ENCODE results near the gene KLF7. TPM values are rescaled to one million over a fixed set of nuclear protein-coding genes. Genes with fewer than 3 reads are reported as not detected.

Gene KLF7
- total RNA-seq, 1 donor: 31.1 TPM

GRCh38 chr2:207157162-207157481 lies 8.6 kb downstream of the KLF7 start:
- H3K27ac ChIP-seq (ENCODE audit: low read depth, low read length): no peak overlapping the region
- H3K9me3 ChIP-seq (ENCODE audit: low read depth, low read length): no peaks in the 10 kb centered on the region
- no peak for DNase-seq (ENCODE audit: insufficient read length, low spot score, missing footprints)
- H3K27me3 ChIP-seq (ENCODE audit: insufficient read depth, low read length): no peaks in the 10 kb centered on the region
- H3K4me1 ChIP-seq (ENCODE audit: insufficient read depth, low read length): peaks cover 59% of the 10 kb centered on the region
- H3K79me2 ChIP-seq (ENCODE audit: insufficient read depth, low read length): peaks cover 100% of the 10 kb centered on the region
- no peak for TF ChIP-seq CTCF (IDR thresholded peaks at IDR 0.05; ENCODE audit: extremely low read depth, low read depth, low read length)
- H2AFZ ChIP-seq (ENCODE audit: low read length): no peak overlapping the region
- no peak overlapping the region for H3K4me2 ChIP-seq (ENCODE audit: insufficient read depth, low read length)
- no peak overlapping the region for H3K4me3 ChIP-seq (ENCODE audit: insufficient read depth, low read length)
- H4K20me1 ChIP-seq (ENCODE audit: insufficient read depth, low read length): peaks cover 91% of the 10 kb centered on the region
- H3K36me3 ChIP-seq (ENCODE audit: insufficient read depth, low read length): peaks cover 18% of the 10 kb centered on the region

GRCh38 chr2:207156451-207157161 lies 9.1 kb downstream of the KLF7 start:
- no peak overlapping the region for H2AFZ ChIP-seq (ENCODE audit: low read length)
- H3K4me1 ChIP-seq (ENCODE audit: insufficient read depth, low read length): peaks cover 57% of the 10 kb centered on the region
- no peak overlapping the region for H3K4me3 ChIP-seq (ENCODE audit: insufficient read depth, low read length)
- H3K79me2 ChIP-seq (ENCODE audit: insufficient read depth, low read length): peaks cover 100% of the 10 kb centered on the region
- H3K9me3 ChIP-seq (ENCODE audit: low read depth, low read length): no peaks in the 10 kb centered on the region
- no peaks in the 10 kb centered on the region for H3K27me3 ChIP-seq (ENCODE audit: insufficient read depth, low read length)
- peaks cover 88% of the 10 kb centered on the region for H4K20me1 ChIP-seq (ENCODE audit: insufficient read depth, low read length)
- DNase-seq (ENCODE audit: insufficient read length, low spot score, missing footprints): no peak
- H3K27ac ChIP-seq (ENCODE audit: low read depth, low read length): no peak overlapping the region
- H3K4me2 ChIP-seq (ENCODE audit: insufficient read depth, low read length): peak overlapping the region; percentile 15
- no peak for TF ChIP-seq CTCF (IDR thresholded peaks at IDR 0.05; ENCODE audit: extremely low read depth, low read depth, low read length)
- peaks cover 18% of the 10 kb centered on the region for H3K36me3 ChIP-seq (ENCODE audit: insufficient read depth, low read length)

- Histone ChIP-seq H3K27ac (ENCODE audit: low read depth, low read length) (no peak overlapping the region), H3K36me3 (ENCODE audit: insufficient read depth, low read length) (peaks cover 11% of the 10 kb centered on the region), H3K4me3 (ENCODE audit: insufficient read depth, low read length) (no peak overlapping the region), H2AFZ (ENCODE audit: low read length) (no peak overlapping the region), H4K20me1 (ENCODE audit: insufficient read depth, low read length) (peaks cover 86% of the 10 kb centered on the region), H3K79me2 (ENCODE audit: insufficient read depth, low read length) (peaks cover 100% of the 10 kb centered on the region), H3K4me1 (ENCODE audit: insufficient read depth, low read length) (peaks cover 48% of the 10 kb centered on the region), H3K9me3 (ENCODE audit: low read depth, low read length) (no peaks in the 10 kb centered on the region), H3K4me2 (ENCODE audit: insufficient read depth, low read length) (no peak overlapping the region), H3K27me3 (ENCODE audit: insufficient read depth, low read length) (no peaks in the 10 kb centered on the region)
- no peak for DNase-seq (ENCODE audit: insufficient read length, low spot score, missing footprints)
- TF ChIP-seq CTCF (IDR thresholded peaks at IDR 0.05; ENCODE audit: extremely low read depth, low read depth, low read length): no peak
Measured at GRCh38 chr2:207155516-207156444, 10.0 kb downstream of the KLF7 start.

Measured in osteoblast (primary cell).